Activated naive CD8-positive, alpha-beta T cell treated with anti-CD3 and anti-CD28 coated beads, Interleukin-2, amount 10 ng/mL, durations not matched to agents 7 days and 5 days (primary cell): ENCODE data around the gene TAF4. TPM values are rescaled to one million over a fixed set of nuclear protein-coding genes. Genes with fewer than 3 reads are reported as not detected.
"Not testable (repeated sequence)": the region's sequence is repeated elsewhere in the genome, so short reads cannot be mapped to it uniquely, and the experiment has no call there.

Experiments used
- ATAC-seq: fragments of 150-1000 bp; cut with Tn5 transposase; one replicate; pipeline ENCODE4 v1.10.0; 2021; ENCODE audit warnings: low read depth, moderate library complexity
- POLR2A ChIA-PET: fragments of 350-600 bp; sonication (Branson Sonifier 250); formaldehyde crosslinking; loops from one replicate; lab custom pipeline; 2021; ENCODE audit warnings: antibody characterized with exemption; lab: Charles Lee
- DNase-seq: peaks from one replicate; pipeline ENCODE4 v3.0.0; 2021
- H3K27ac Mint-ChIP-seq: one replicate; pipeline ENCODE4 v1.8.0; 2022; ENCODE audit warnings: mild to moderate bottlenecking, mixed read lengths
- H3K27me3 Mint-ChIP-seq: one replicate; pipeline ENCODE4 v1.8.0; 2022; ENCODE audit warnings: mild to moderate bottlenecking, moderate library complexity, mixed read lengths
- H3K36me3 Mint-ChIP-seq: one replicate; pipeline ENCODE4 v1.8.0; 2021; ENCODE audit warnings: mild to moderate bottlenecking, mixed read lengths
- H3K4me1 Mint-ChIP-seq: one replicate; pipeline ENCODE4 v1.8.0; 2021; ENCODE audit warnings: mixed read lengths
- H3K4me3 Mint-ChIP-seq: one replicate; pipeline ENCODE4 v1.8.0; 2022; ENCODE audit warnings: mild to moderate bottlenecking, moderate library complexity, mixed read lengths
- H3K9me3 Mint-ChIP-seq: one replicate; pipeline ENCODE4 v1.8.0; 2021; ENCODE audit warnings: mixed read lengths
- total RNA-seq, 2 experiments: library from RNA; stranded (reverse); gene quantifications; one replicate each; pipeline ENCODE4 v1.2.3, GENCODE V29; 2021

Gene TAF4
- total RNA-seq, 2 experiments from 2014 or later = 22.6 to 23.8 TPM

DNA sequence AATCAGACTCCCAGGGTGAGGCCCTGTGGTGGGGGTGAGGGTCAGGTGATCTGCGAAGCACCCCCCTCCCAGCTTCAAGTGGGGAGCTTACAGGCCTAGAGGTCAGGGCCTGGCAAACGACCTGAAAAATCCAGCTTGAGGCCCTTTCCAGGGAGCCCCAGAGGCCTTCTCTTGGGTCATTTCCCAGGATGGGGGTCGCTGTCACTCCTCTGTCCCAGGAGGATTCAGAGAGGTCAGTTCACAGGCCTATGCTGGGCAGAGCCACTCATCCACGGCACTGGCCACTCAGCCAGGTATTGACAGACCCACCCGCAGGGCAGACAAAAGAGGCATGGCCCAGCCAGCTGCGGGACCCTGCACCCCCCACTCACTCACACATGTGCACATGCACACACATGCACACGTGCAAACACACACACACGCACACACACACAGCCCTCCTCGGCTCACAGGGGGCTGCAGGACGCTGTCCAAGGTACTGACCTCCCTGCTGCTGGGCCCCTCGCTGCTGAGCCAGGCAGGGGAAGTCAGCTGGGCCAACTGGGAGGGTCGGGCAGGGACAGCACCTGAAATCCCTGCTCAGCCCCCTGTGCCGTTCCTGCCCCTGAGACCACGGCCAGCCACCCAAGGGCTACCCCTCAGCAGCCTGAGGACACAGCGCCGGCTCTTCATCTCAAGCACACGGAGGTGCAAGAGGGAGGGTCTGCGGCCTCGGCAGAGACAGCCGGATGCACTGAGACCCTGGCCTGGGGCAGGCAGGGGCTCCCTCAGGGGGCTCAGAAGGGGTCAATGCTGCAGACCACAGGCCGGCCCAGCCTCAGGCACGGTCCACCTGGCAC, 113.8 kb downstream of the TAF4 start:
- POLR2A ChIA-PET = no interaction called here
- no peaks in the 10 kb centered on the region for H3K36me3 Mint-ChIP-seq
- DNase-seq (no peak), ATAC-seq (no peak)
- no peak overlapping the region for H3K27ac Mint-ChIP-seq
- no peaks in the 10 kb centered on the region for H3K4me1 Mint-ChIP-seq
- peaks cover 2% of the 10 kb centered on the region for H3K9me3 Mint-ChIP-seq
- H3K27me3 Mint-ChIP-seq = peaks cover 11% of the 10 kb centered on the region
- H3K4me3 Mint-ChIP-seq = no peak overlapping the region

DNA sequence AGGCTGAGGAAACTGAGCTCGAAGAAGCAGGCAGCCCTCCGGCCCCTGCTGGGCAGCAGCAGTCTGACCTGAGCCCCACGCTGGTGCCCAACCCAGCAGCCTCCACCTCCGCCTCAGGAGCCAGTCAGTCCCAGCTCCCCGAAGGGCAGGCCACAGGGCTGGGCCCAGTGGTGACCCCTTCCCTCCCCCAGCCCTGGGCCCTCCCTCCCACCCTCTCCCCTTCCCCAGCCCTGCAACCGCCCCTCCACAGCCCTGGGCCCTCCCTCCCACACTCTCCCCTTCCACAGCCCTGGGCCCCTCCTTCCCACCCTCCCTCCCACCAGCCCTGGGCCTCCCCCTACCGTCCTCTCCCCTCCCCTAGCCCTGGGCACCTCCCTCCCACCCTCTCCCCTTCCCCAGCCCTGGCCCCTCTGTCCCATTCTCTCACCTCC, 115.0 kb downstream of the TAF4 start:
- peaks cover 8% of the 10 kb centered on the region for H3K27me3 Mint-ChIP-seq
- POLR2A ChIA-PET = no interaction called here
- DNase-seq (no peak), ATAC-seq (no peak)
- H3K36me3 Mint-ChIP-seq = no peaks in the 10 kb centered on the region
- H3K9me3 Mint-ChIP-seq = peaks cover 2% of the 10 kb centered on the region
- H3K27ac Mint-ChIP-seq = no peak overlapping the region
- H3K4me3 Mint-ChIP-seq = no peak overlapping the region
- H3K4me1 Mint-ChIP-seq = no peaks in the 10 kb centered on the region

DNA sequence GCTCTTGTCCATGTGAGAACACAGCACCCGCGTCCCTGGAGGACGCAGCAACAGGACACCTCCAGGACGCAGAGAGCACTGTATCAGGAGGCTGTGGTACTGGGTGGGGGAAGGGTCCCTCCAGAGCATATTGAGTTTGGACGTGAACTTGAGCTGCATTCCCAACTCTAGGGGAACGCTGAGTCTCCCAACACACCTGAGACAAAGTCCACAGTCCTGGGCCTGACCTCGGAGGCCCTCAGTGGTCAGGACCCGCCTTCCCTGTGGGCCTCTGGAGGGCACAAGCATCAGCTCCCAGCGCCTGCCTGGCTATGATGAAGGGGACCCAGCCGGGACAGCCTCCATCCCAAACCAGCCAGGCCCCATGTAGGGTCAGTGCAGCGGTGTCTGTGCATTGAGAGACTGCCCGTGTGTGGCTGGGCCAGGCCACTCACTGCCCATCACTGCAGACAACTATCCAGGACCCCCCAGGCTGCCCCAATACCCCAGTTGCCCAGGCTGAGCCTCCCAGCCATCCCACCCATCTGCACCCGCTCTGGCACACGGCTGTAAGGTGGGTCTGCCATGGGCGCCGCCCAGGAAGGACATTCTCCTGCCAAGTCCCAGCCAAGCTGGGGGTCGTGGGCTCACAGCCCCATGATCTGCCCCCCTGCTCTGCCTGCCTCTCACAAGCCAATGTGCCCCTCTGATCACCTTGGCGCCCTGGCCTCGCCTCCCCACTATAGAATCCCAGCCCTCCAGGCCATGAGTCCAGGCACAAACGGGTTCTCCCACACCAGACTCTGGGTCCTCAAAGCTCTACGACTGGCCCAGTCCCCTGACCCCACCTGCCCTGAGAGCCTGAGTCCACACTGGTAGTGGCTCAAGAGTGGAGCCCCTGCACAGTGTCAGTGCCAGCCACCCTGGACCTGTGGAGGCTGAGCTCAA, 115.7 kb downstream of the TAF4 start:
- ATAC-seq (no peak), DNase-seq (no peak)
- no peaks in the 10 kb centered on the region for H3K4me1 Mint-ChIP-seq
- no peaks in the 10 kb centered on the region for H3K36me3 Mint-ChIP-seq
- POLR2A ChIA-PET = no interaction called here
- peaks cover 2% of the 10 kb centered on the region for H3K9me3 Mint-ChIP-seq
- peaks cover 4% of the 10 kb centered on the region for H3K27me3 Mint-ChIP-seq
- no peak overlapping the region for H3K4me3 Mint-ChIP-seq
- H3K27ac Mint-ChIP-seq = no peak overlapping the region

DNA sequence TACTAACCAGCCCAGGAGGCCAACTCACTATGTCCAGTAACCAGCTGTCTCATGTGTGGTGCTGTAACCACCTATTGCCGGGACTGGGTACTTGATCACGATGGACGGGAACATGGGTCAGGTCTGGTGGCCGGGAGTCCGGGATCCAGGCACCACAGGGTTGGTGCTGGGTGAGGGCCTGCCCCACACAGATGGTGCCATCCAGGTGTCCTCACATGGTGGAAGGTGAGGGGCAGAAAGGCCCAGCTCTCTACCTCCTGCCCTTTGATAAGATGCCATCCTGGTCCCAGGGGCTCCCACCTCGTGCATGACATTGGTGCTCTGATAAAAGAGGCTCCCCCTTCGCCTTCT, 116.3 kb downstream of the TAF4 start:
- no peaks in the 10 kb centered on the region for H3K36me3 Mint-ChIP-seq
- POLR2A ChIA-PET = no interaction called here
- H3K27me3 Mint-ChIP-seq = peaks cover 4% of the 10 kb centered on the region
- H3K4me3 Mint-ChIP-seq = no peak overlapping the region
- DNase-seq (no peak), ATAC-seq (no peak)
- H3K9me3 Mint-ChIP-seq = peaks cover 2% of the 10 kb centered on the region
- no peaks in the 10 kb centered on the region for H3K4me1 Mint-ChIP-seq
- no peak overlapping the region for H3K27ac Mint-ChIP-seq

DNA sequence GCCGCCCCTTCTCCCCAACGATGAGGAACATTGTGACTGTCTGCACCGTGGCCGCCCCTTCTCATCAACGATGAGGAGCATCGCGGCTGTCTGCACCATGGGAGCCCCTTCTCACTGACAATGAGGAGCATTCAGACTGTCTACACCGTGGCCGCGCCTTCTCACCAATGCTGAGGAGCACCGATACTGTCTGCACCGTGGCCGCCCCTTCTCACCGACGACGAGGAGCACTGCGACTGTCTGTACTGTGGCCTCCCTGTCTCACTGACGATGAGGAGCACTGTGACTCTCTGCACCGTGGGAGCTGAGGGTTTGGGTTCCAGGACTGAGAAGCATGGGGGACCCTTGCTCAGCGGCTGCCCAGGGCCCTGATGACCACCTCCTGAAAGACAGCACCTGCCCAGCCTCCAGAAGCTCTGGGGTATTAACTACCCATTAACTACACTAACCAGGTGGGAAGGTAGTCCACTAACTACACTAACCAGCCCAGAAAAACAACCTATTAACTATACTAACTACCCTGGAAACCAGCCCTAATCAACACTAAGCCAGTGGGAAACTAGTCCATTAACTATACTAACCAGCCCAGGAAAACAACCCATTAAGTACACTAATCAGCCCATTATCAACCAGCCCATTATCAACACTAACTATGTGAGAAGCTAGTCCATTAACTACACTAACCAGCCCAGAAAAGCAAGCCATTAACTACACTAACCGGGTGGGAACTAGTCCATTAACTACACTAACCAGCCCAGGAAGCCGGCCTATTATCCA, 116.9 kb downstream of the TAF4 start:
- H3K27me3 Mint-ChIP-seq = peaks cover 2% of the 10 kb centered on the region
- peaks cover 2% of the 10 kb centered on the region for H3K9me3 Mint-ChIP-seq
- no peak overlapping the region for H3K4me3 Mint-ChIP-seq
- no peaks in the 10 kb centered on the region for H3K36me3 Mint-ChIP-seq
- no peak for DNase-seq
- ATAC-seq = no peak
- POLR2A ChIA-PET = no interaction called here
- H3K4me1 Mint-ChIP-seq = no peaks in the 10 kb centered on the region
- H3K27ac Mint-ChIP-seq = no peak overlapping the region

DNA sequence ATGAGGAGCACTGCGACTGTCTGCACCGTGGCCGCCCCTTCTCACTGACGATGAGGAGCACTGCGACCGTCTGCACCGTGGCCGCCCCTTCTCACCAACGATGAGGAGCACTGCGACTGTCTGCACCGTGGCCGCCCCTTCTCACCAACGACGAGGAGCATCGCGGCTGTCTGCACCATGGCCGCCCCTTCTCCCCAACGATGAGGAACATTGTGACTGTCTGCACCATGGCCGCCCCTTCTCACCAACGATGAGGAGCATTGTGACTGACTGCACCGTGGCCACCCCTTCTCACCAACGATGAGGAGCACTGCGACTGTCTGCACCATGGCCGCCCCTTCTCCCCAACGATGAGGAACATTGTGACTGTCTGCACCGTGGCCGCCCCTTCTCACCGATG, 117.6 kb downstream of the TAF4 start:
- DNase-seq, H3K27me3 Mint-ChIP-seq, H3K4me3 Mint-ChIP-seq, H3K27ac Mint-ChIP-seq, ATAC-seq, H3K4me1 Mint-ChIP-seq, H3K36me3 Mint-ChIP-seq, POLR2A ChIA-PET, H3K9me3 Mint-ChIP-seq: not testable (repeated sequence)

DNA sequence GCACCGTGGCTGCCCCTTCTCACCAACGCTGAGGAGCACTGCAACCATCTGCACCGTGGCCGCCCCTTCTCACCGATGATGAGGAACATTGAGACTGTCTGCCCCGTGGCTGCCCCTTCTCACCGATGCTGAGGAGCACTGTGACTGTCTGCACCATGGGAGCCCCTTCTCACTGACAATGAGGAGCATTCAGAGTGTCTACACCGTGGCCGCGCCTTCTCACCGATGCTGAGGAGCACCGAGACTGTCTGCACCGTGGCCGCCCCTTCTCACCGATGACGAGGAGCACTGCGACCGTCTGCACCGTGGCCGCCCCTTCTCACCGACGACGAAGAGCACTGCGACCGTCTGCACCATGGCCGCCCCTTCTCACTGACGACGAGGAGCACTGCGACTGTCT, 120.2 kb downstream of the TAF4 start:
- ATAC-seq, H3K9me3 Mint-ChIP-seq, POLR2A ChIA-PET, H3K4me1 Mint-ChIP-seq, H3K27ac Mint-ChIP-seq, H3K4me3 Mint-ChIP-seq, H3K36me3 Mint-ChIP-seq, H3K27me3 Mint-ChIP-seq, DNase-seq: not testable (repeated sequence)

DNA sequence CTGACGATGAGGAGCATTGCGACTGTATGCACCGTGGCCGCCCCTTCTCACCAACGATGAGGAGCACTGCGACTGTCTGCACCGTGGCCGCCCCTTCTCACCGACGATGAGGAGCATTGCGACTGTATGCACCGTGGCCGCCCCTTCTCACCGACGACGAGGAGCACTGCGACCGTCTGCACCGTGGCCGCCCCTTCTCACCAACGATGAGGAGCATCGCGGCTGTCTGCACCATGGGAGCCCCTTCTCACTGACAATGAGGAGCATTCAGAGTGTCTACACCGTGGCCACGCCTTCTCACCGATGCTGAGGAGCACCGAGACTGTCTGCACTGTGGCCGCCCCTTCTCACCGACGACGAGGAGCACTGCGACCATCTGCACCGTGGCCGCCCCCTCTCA, 120.7 kb downstream of the TAF4 start:
- ATAC-seq, H3K27me3 Mint-ChIP-seq, H3K9me3 Mint-ChIP-seq, POLR2A ChIA-PET, H3K4me1 Mint-ChIP-seq, H3K27ac Mint-ChIP-seq, H3K36me3 Mint-ChIP-seq, DNase-seq, H3K4me3 Mint-ChIP-seq: not testable (repeated sequence)

DNA sequence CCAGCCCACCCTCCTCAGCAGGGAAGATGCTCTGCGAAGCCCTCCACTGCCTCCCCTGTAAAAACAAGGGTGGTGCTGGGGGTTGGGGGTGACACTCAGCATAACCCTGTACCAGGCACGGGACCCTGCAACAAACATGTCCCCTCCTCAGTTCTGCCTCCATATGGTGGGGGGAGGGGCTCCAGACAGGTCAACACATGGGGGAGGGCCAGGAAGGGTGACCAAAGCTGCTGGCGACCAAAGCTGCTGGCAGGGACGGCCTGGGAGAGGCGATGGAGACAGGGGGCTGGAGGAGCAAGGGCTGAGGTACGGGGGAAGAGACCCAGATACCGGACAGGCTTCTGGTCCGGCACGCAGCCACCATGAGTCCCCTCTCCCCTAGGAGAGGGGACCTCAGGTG, 123.2 kb downstream of the TAF4 start:
- H3K27ac Mint-ChIP-seq = no peak overlapping the region
- ATAC-seq = no peak
- POLR2A ChIA-PET = no interaction called here
- DNase-seq = no peak
- H3K27me3 Mint-ChIP-seq = no peaks in the 10 kb centered on the region
- H3K4me1 Mint-ChIP-seq = no peaks in the 10 kb centered on the region
- no peaks in the 10 kb centered on the region for H3K9me3 Mint-ChIP-seq
- no peaks in the 10 kb centered on the region for H3K36me3 Mint-ChIP-seq
- no peak overlapping the region for H3K4me3 Mint-ChIP-seq

DNA sequence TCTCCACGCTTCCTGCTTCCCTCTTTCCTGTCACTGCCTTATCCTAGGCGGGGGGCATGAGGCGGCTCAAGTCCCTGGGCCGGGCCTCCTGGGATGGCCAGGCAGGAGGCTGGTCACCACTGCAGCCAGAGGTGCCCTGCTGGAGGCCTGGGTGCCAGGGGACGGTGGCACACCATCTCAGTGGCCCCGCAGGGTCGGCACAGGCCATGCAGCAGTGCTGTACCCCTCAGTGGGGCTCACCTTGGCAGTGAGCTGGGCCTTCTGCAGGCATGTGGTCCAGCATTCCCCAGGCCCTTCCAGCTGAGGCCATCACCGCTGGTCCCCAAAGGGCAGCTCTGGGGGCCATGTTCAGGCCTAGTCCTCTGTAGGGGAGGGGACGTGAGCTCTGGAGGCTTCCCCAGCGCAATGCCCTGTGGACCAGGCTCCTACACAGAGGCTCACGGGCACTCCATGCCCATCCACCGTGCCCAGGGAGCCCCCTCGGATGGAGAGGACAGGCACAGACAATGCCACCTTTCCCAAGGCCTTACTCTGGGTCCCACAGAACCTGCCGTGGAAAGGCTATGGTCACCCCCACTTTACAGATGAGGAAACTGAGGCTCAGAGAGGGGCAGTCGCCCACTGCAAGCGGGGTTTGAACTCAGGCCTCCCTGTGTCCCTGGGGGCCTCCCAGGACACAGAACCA, 123.8 kb downstream of the TAF4 start:
- POLR2A ChIA-PET = no interaction called here
- Mint-ChIP-seq H3K4me3 (no peak overlapping the region), H3K27ac (no peak overlapping the region), H3K4me1 (no peaks in the 10 kb centered on the region), H3K9me3 (no peaks in the 10 kb centered on the region), H3K36me3 (no peaks in the 10 kb centered on the region), H3K27me3 (no peaks in the 10 kb centered on the region)
- DNase-seq (no peak), ATAC-seq (no peak)

DNA sequence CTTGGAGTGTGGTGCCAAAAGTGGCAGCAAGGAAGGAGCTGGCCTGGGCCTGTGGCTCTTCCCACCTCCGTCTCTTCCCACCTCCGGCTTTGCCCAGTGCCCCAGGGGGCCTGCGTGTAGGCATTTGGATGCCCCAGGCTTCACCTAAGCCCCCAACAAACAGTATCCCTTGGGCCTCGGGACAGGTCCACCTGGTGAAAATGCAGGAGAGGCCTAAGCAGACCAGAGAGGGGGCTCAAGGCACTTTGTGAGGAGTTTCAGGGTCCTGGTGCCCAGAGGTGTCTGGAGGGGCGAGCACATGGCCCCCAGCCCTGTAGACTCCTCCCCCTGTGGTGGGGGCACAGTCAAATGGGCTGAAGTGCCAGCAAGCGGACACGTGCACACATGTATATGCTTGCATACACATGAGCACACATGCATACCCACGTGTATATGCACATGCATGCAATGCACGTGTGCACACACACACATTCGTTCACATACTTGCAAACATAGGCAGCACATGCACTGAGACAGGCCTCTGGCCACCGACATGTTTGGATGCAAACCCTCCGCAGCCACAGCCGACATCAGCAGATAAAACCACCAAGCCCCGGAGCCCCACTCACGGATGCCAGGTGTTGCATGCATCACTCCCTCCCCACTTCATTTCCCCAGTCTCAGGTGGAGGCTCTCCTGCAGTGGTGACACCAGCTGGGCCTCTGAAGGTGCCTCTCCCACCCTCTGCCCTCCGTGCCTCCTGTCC, 124.5 kb downstream of the TAF4 start:
- no peaks in the 10 kb centered on the region for H3K36me3 Mint-ChIP-seq
- POLR2A ChIA-PET = no interaction called here
- no peaks in the 10 kb centered on the region for H3K4me1 Mint-ChIP-seq
- no peak for DNase-seq
- H3K27me3 Mint-ChIP-seq = no peaks in the 10 kb centered on the region
- H3K9me3 Mint-ChIP-seq = no peaks in the 10 kb centered on the region
- no peak overlapping the region for H3K27ac Mint-ChIP-seq
- ATAC-seq = no peak
- H3K4me3 Mint-ChIP-seq = no peak overlapping the region

DNA sequence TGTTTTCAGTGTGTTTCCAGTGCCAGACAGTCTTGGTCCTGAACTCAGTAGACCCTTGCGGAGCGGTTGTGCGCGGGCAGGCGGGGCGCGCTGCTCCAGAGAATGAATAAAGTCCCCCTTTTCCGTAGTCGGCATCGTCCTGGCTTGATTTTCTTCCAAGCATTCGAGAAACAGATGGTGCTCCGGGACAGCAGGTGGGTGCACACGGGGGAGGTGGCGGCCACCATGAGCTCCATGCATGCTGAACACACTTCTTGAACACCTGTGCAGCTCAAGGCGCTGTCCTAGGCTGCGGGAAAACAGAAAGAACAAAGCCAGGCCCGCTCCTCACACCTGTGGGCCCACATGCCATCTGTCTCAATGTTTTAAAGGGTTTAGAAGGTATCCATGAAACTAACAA, 125.2 kb downstream of the TAF4 start:
- no peak overlapping the region for H3K27ac Mint-ChIP-seq
- H3K4me1 Mint-ChIP-seq = no peaks in the 10 kb centered on the region
- DNase-seq (no peak), ATAC-seq (no peak)
- no peaks in the 10 kb centered on the region for H3K9me3 Mint-ChIP-seq
- POLR2A ChIA-PET = no interaction called here
- H3K4me3 Mint-ChIP-seq = no peak overlapping the region
- no peaks in the 10 kb centered on the region for H3K36me3 Mint-ChIP-seq
- H3K27me3 Mint-ChIP-seq = no peaks in the 10 kb centered on the region
